Esophagus squamous epithelium (tissue), 5 donors: ENCODE data around the gene PCDHA9. TPM values are rescaled to one million over a fixed set of nuclear protein-coding genes. Genes with fewer than 3 reads are reported as not detected.
"Not testable (repeated sequence)": the region's sequence is repeated elsewhere in the genome, so short reads cannot be mapped to it uniquely, and the experiment has no call there.

Source experiments
- DNase-seq: peaks from one replicate; lab custom pipeline; 2025; lab: John Stamatoyannopoulos, UW
- H3K27ac ChIP-seq, 4 donors: fragments of 200-600 bp; sonication (generic); one replicate each; pipeline ENCODE4 v1.5.1; 2016 to 2019; ENCODE audit warnings: mild to moderate bottlenecking in 1 of 4
- H3K27me3 ChIP-seq, 4 donors: fragments of 200-600 bp; sonication (generic); 1 replicate in 3 of 4; 2 replicates in 1 of 4; pipeline versions ENCODE4 v1.5.1 to v1.6.0; 2017 to 2021; ENCODE audit warnings: antibody characterized with exemption in 1 of 4
- H3K36me3 ChIP-seq, 3 donors: fragments of 200-600 bp; sonication (generic); one replicate each; pipeline ENCODE4 v1.5.1; 2016 to 2019
- H3K4me1 ChIP-seq, 3 donors: fragments of 200-600 bp; sonication (generic); one replicate each; pipeline ENCODE4 v1.5.1; 2017 to 2019
- H3K4me3 ChIP-seq, 4 donors: fragments of 200-600 bp; sonication (generic); 1 replicate in 3 of 4; 2 replicates in 1 of 4; pipeline ENCODE4 v1.5.1; 2016 to 2019; ENCODE audit warnings: mild to moderate bottlenecking in 2 of 4, moderate library complexity in 1 of 4
- H3K9me3 ChIP-seq, 3 donors: fragments of 200-600 bp; sonication (generic); one replicate each; pipeline ENCODE4 v1.5.1; 2016 to 2019
- POLR2A ChIP-seq, 4 donors: fragments of 450-650 bp; IDR thresholded peaks; one replicate each; pipeline ENCODE4 v1.6.1; 2017; ENCODE audit warnings: antibody characterized with exemption in 4 of 4, mild to moderate bottlenecking in 4 of 4, moderate library complexity in 3 of 4
- whole genome bisulfite sequencing, 2 donors: methylation state at CpG; one replicate each; pipeline ENCODE4 v1.1.5; 2018; 5-methylcytosine and 5-hydroxymethylcytosine counted together
- intact Hi-C: fragments of 100-400 bp; cut with DNase I; formaldehyde crosslinking; loops from one replicate; pipeline ENCODE4 v1.15.0; 2022
- total RNA-seq, 4 donors: library from RNA; depleted of rRNA; stranded (reverse); fragments of >200 nt; gene quantifications; one replicate each; pipeline ENCODE4 v1.1.0, GENCODE V29; 2016
- TF ChIP-seq, protein P1 (sequence below), 6 experiments: fragments of 450-650 bp in 4 of 6; fragments of 200-600 bp in 2 of 6; sonication (generic) in 2 of 6; IDR thresholded peaks; one replicate each; pipeline ENCODE4 v1.5.1; 2016 to 2019; ENCODE audit warnings: antibody characterized with exemption in 6 of 6, mild to moderate bottlenecking in 4 of 6, moderate library complexity in 4 of 6
- donor health status: DM: yes; HTN: yes; CAD: no.

PCDHA9 gene, protein sequence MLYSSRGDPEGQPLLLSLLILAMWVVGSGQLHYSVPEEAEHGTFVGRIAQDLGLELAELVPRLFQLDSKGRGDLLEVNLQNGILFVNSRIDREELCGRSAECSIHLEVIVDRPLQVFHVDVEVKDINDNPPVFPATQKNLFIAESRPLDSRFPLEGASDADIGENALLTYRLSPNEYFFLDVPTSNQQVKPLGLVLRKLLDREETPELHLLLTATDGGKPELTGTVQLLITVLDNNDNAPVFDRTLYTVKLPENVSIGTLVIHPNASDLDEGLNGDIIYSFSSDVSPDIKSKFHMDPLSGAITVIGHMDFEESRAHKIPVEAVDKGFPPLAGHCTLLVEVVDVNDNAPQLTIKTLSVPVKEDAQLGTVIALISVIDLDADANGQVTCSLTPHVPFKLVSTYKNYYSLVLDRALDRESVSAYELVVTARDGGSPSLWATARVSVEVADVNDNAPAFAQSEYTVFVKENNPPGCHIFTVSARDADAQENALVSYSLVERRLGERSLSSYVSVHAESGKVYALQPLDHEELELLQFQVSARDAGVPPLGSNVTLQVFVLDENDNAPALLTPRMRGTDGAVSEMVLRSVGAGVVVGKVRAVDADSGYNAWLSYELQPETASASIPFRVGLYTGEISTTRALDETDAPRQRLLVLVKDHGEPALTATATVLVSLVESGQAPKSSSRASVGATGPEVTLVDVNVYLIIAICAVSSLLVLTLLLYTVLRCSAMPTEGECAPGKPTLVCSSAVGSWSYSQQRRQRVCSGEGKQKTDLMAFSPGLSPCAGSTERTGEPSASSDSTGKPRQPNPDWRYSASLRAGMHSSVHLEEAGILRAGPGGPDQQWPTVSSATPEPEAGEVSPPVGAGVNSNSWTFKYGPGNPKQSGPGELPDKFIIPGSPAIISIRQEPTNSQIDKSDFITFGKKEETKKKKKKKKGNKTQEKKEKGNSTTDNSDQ
- total RNA-seq = under 1 TPM in 1 of 4 donors, not detected in 3; 0.19 TPM

DNA sequence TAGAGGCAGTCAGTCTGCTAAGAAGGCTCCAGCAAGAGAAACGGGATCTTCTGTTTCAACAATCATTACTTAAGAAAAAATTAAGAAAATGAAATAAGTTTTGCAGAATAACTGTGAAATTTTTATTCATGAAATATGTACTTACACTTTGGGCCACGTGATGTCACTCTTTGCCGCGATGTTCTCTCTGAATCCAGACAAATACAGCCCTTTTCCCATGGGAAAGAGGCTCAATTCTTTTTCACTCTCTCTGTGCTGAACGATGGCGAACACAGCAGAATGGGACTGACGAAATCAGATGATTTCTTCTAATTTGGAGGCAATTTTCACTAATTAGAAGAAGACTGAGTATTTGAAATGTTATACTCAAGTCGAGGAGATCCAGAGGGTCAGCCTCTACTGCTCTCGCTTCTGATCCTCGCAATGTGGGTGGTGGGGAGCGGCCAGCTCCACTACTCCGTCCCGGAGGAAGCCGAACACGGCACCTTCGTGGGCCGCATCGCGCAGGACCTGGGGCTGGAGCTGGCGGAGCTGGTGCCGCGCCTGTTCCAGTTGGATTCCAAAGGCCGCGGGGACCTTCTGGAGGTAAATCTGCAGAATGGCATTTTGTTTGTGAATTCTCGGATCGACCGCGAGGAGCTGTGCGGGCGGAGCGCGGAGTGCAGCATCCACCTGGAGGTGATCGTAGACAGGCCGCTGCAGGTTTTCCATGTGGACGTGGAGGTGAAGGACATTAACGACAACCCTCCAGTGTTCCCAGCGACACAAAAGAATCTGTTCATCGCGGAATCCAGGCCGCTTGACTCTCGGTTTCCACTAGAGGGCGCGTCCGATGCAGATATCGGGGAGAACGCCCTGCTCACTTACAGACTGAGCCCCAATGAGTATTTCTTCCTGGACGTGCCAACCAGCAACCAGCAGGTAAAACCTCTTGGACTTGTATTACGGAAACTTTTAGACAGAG, at the start of gene PCDHA9:
Gene PCDHA9 (plus strand): TSS at position 244 of the 964 bp plus-strand sequence. CDS start 114 bp downstream, at position 358.
- H3K4me3 ChIP-seq, H3K4me1 ChIP-seq, DNase-seq, intact Hi-C loops, H3K36me3 ChIP-seq, H3K27ac ChIP-seq: not testable (repeated sequence)
- Histone ChIP-seq H3K9me3 (peaks cover 0 to 30% (median 24%) of the 10 kb centered on the region in 3 donors), H3K27me3 (peaks cover 0 to 43% (median 0%) of the 10 kb centered on the region in 4 donors)
- WGBS, 2 donors = 23 to 27% methylated on average over 8 to 10 of the region's 48 CpGs

DNA sequence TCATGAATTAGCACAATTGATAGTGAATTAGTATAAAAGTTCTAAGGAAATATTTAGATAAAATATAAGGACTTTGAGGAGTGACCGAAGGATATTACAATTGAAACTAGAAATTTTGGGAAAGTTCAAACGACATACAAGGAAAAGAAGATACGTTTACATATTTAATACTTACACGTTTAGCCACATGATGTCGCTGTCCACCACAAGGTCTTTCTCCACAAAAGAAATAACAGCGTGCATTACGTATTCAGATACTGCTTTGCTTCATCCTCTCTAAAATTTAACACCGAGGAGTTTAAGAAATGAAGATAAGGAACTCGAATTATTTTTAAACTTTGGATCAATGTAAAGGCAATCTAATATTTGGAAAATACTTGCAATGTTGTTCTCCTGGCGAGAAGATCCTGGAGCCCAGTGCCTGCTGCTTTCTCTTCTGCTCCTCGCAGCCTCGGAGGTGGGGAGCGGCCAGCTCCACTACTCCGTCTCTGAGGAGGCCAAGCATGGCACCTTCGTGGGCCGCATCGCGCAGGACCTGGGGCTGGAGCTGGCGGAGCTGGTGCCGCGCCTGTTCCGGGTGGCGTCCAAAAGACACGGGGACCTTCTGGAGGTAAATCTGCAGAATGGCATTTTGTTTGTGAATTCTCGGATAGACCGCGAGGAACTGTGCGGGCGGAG, 47.2 kb upstream of the PCDHA9 start, which contains the start of gene PCDHA3:
Gene PCDHA3 (plus strand): TSS at position 242 of the 678 bp plus-strand sequence.
- intact Hi-C loops = no loop called here
- 29 to 38% methylated on average over 27 to 28 of the region's 29 CpGs for WGBS, 2 donors
- peak within 1 kb of the TSS in 3 of 4 donors; percentile 27 to 54 (median 30) for H3K4me3 ChIP-seq
- no peak within 1 kb of the TSS for H3K27ac ChIP-seq
- DNase-seq = no peak
- H3K4me1 ChIP-seq = no peaks in the 10 kb centered on the region
- H3K27me3 ChIP-seq = peaks cover 0 to 22% (median 0%) of the 10 kb centered on the region in 4 donors
- H3K9me3 ChIP-seq = peaks cover 0 to 41% (median 41%) of the 10 kb centered on the region in 3 donors
- H3K36me3 ChIP-seq = no peaks in the 10 kb centered on the region
- TF ChIP-seq POLR2A (IDR thresholded peaks at IDR 0.05) = no peak
- TF ChIP-seq, protein P1, sequence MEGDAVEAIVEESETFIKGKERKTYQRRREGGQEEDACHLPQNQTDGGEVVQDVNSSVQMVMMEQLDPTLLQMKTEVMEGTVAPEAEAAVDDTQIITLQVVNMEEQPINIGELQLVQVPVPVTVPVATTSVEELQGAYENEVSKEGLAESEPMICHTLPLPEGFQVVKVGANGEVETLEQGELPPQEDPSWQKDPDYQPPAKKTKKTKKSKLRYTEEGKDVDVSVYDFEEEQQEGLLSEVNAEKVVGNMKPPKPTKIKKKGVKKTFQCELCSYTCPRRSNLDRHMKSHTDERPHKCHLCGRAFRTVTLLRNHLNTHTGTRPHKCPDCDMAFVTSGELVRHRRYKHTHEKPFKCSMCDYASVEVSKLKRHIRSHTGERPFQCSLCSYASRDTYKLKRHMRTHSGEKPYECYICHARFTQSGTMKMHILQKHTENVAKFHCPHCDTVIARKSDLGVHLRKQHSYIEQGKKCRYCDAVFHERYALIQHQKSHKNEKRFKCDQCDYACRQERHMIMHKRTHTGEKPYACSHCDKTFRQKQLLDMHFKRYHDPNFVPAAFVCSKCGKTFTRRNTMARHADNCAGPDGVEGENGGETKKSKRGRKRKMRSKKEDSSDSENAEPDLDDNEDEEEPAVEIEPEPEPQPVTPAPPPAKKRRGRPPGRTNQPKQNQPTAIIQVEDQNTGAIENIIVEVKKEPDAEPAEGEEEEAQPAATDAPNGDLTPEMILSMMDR (IDR thresholded peaks at IDR 0.05) = peak in 2 of 6 experiments; percentile 7 to 8

DNA sequence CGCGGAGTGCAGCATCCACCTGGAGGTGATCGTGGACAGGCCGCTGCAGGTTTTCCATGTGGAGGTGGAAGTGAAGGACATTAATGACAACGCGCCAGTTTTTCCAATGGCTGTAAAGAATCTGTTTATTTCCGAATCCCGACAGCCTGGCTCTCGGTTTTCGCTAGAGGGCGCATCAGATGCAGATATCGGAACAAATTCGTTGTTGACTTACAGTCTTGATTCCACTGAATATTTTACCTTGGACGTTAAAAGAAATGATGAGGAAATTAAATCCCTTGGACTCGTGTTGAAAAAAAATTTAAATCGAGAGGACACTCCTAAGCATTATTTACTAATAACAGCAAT, 46.7 kb upstream of the PCDHA9 start:
- intact Hi-C loops = no loop called here
- peaks cover 0 to 36% (median 36%) of the 10 kb centered on the region in 3 donors for H3K9me3 ChIP-seq
- H3K36me3 ChIP-seq = no peaks in the 10 kb centered on the region
- no peaks in the 10 kb centered on the region for H3K4me1 ChIP-seq
- no peak for DNase-seq
- 29 to 38% methylated on average over 16 of the region's 16 CpGs for WGBS, 2 donors
- H3K4me3 ChIP-seq = peak overlapping the region in 3 of 4 donors; percentile 27 to 54 (median 30)
- TF ChIP-seq, protein P1 (IDR thresholded peaks at IDR 0.05) = no peak
- TF ChIP-seq POLR2A (IDR thresholded peaks at IDR 0.05) = no peak
- no peak overlapping the region for H3K27ac ChIP-seq
- peaks cover 0 to 27% (median 0%) of the 10 kb centered on the region in 4 donors for H3K27me3 ChIP-seq

DNA sequence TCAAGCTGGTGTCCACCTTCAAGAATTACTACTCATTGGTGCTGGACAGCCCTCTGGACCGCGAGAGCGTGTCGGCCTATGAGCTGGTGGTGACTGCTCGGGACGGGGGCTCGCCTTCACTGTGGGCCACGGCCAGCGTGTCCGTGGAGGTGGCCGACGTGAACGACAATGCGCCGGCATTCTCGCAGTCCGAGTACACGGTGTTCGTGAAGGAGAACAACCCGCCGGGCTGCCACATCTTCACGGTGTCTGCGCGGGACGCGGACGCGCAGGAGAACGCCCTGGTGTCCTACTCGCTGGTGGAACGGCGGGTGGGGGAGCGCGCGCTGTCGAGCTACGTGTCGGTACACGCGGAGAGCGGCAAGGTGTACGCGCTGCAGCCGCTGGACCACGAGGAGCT, 45.8 kb upstream of the PCDHA9 start:
- 65 to 70% methylated on average over 11 to 14 of the region's 45 CpGs for WGBS, 2 donors
- H3K9me3 ChIP-seq = peaks cover 0 to 36% (median 27%) of the 10 kb centered on the region in 3 donors
- DNase-seq, H3K4me3 ChIP-seq, H3K36me3 ChIP-seq, H3K27ac ChIP-seq, H3K4me1 ChIP-seq, intact Hi-C loops: not testable (repeated sequence)
- peaks cover 0 to 27% (median 0%) of the 10 kb centered on the region in 4 donors for H3K27me3 ChIP-seq

DNA sequence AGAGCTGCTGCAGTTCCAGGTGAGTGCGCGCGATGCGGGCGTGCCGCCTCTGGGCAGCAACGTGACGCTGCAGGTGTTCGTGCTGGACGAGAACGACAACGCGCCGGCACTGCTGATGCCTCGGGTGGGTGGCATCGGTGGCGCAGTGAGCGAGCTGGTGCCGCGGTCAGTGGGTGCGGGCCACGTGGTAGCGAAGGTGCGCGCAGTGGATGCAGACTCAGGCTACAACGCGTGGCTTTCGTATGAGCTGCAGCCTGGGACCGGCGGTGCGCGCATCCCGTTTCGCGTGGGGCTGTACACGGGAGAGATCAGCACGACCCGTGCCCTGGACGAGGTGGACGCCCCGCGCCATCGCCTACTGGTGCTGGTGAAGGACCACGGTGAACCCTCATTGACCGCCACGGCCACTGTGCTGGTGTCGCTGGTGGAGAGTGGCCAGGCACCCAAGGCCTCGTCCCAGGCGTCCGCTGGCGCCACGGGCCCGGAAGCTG, 45.4 kb upstream of the PCDHA9 start:
- intact Hi-C loops = no loop called here
- no peak for TF ChIP-seq POLR2A (IDR thresholded peaks at IDR 0.05)
- Histone ChIP-seq H3K9me3 (peaks cover 0 to 40% (median 26%) of the 10 kb centered on the region in 3 donors), H3K27me3 (peaks cover 0 to 31% (median 0%) of the 10 kb centered on the region in 4 donors), H3K4me3 (no peak overlapping the region), H3K4me1 (no peaks in the 10 kb centered on the region), H3K36me3 (no peaks in the 10 kb centered on the region), H3K27ac (no peak overlapping the region)
- no peak for DNase-seq
- 61 to 77% methylated on average over 6 to 29 of the region's 53 CpGs for WGBS, 2 donors
